H1 (cell line): ENCODE measurements around the gene WSCD1. TPM values are rescaled to one million over a fixed set of nuclear protein-coding genes. Genes with fewer than 3 reads are reported as not detected.

ENCODE experiments used
- CTCF ChIA-PET: fragments of 300-600 bp; sonication (Branson Sonifier 250); formaldehyde crosslinking; loops from one replicate; lab custom pipeline; 2021; ENCODE audit not compliant: partially characterized antibody; lab: Charles Lee
- POLR2A ChIA-PET: fragments of 300-600 bp; sonication (Branson Sonifier 250); formaldehyde crosslinking; loops from one replicate; lab custom pipeline; 2021; ENCODE audit warnings: inconsistent platforms; ENCODE audit not compliant: partially characterized antibody; lab: Charles Lee
- DNase-seq, 2 experiments: peaks; one replicate each; pipeline versions ENCODE4 v3.0.0 to v3.0.0-alpha.2; 2010 to 2022; ENCODE audit warnings: low spot score in 2 of 2, low read depth in 1 of 2, mixed read lengths in 1 of 2
- FAIRE-seq: peaks from 2 replicates; lab custom pipeline; 2011; peaks lifted over from hg19 to GRCh38; lab: Jason Lieb, UNC
- H2AFZ ChIP-seq: 2 replicates; pipeline ENCODE4 v1.8.1; 2012; ENCODE audit warnings: low read length, inconsistent platforms
- H2AK5ac ChIP-seq: 2 replicates; pipeline ENCODE4 v1.6.1; 2013; ENCODE audit warnings: low read depth, low read length
- H2BK120ac ChIP-seq: replicated peaks from 2 replicates; pipeline ENCODE3; 2013; ENCODE audit warnings: low read depth, low read length, inconsistent platforms
- H2BK12ac ChIP-seq: 2 replicates; pipeline ENCODE4 v1.6.1; 2013; ENCODE audit warnings: low read depth, low read length
- H2BK15ac ChIP-seq: 2 replicates; pipeline ENCODE4 v1.6.1; 2013; ENCODE audit warnings: low read length
- H2BK20ac ChIP-seq: 2 replicates; pipeline ENCODE4 v1.6.1; 2013; ENCODE audit warnings: low read length
- H2BK5ac ChIP-seq: 2 replicates; pipeline ENCODE4 v1.6.1; 2013; ENCODE audit warnings: low read depth, low read length
- H3K14ac ChIP-seq: 2 replicates; pipeline ENCODE4 v1.6.1; 2013; ENCODE audit warnings: inconsistent platforms; ENCODE audit not compliant: insufficient read length
- H3K18ac ChIP-seq: 2 replicates; pipeline ENCODE4 v1.6.1; 2013; ENCODE audit warnings: low read length; ENCODE audit errors: extremely low read depth
- H3K23ac ChIP-seq: 2 replicates; pipeline ENCODE4 v1.6.1; 2013; ENCODE audit warnings: inconsistent platforms; ENCODE audit not compliant: insufficient read length
- H3K23me2 ChIP-seq: 2 replicates; pipeline ENCODE4 v1.6.1; 2013; ENCODE audit warnings: low read depth, low read length
- H3K27ac ChIP-seq: 2 replicates; pipeline ENCODE4 v1.6.1; 2011; ENCODE audit warnings: low read depth, low read length, inconsistent platforms
- H3K27me3 ChIP-seq, 4 experiments: replicated peaks in 1 of 4; 1 replicate in 1 of 4; 2 replicates in 3 of 4; pipeline versions ENCODE4 v1.6.1 to v1.8.1; 2011 to 2013; ENCODE audit warnings: low read length in 3 of 4, mild to moderate bottlenecking in 3 of 4, inconsistent platforms in 2 of 4, mixed read lengths in 2 of 4, moderate library complexity in 1 of 4; ENCODE audit not compliant: control insufficient read depth in 3 of 4, insufficient read depth in 3 of 4; ENCODE audit errors: extremely low read depth in 1 of 4
- H3K36me3 ChIP-seq, 4 experiments: 2 replicates each; pipeline versions ENCODE4 v1.6.1 to v1.8.1; 2011 to 2013; ENCODE audit warnings: mild to moderate bottlenecking in 4 of 4, low read length in 3 of 4, moderate library complexity in 2 of 4, control low read depth in 1 of 4, inconsistent platforms in 1 of 4; ENCODE audit not compliant: insufficient read depth in 4 of 4, control insufficient read depth in 2 of 4
- H3K4ac ChIP-seq: replicated peaks from 2 replicates; pipeline ENCODE3; 2013; ENCODE audit warnings: low read length, low read depth, mixed read lengths, inconsistent platforms; ENCODE audit not compliant: insufficient read length
- H3K4me1 ChIP-seq, 4 experiments: replicated peaks in 1 of 4; 1 replicate in 1 of 4; 2 replicates in 3 of 4; pipeline versions ENCODE4 v1.6.1 to v1.8.1; 2011 to 2013; ENCODE audit warnings: low read length in 3 of 4, inconsistent platforms in 2 of 4, mixed read lengths in 1 of 4; ENCODE audit not compliant: insufficient read depth in 4 of 4, control insufficient read depth in 3 of 4
- H3K4me2 ChIP-seq, 2 experiments: 2 replicates each; pipeline versions ENCODE4 v1.6.1 to v1.8.1; 2011 to 2013; ENCODE audit warnings: low read depth in 2 of 2, low read length in 2 of 2, control low read depth in 1 of 2, inconsistent platforms in 1 of 2, mild to moderate bottlenecking in 1 of 2; ENCODE audit not compliant: insufficient read depth in 1 of 2
- H3K4me3 ChIP-seq, 4 experiments: fragments of 200-600, 300-600 bp in 1 of 4; sonication (generic), shearing (Covaris generic), sonication (Bioruptor Twin) in 1 of 4; 2 replicates each; pipeline versions ENCODE4 v1.5.1 to v1.8.1; 2011 to 2016; ENCODE audit warnings: low read length in 4 of 4, low read depth in 3 of 4, control low read depth in 2 of 4, inconsistent platforms in 2 of 4, mild to moderate bottlenecking in 2 of 4, mixed read lengths in 1 of 4, moderate library complexity in 1 of 4; ENCODE audit not compliant: insufficient read depth in 2 of 4; ENCODE audit errors: extremely low read depth in 1 of 4
- H3K56ac ChIP-seq: replicated peaks from 2 replicates; pipeline ENCODE3; 2013; ENCODE audit warnings: low read depth, mild to moderate bottlenecking, mixed read lengths, low read length, inconsistent platforms; ENCODE audit not compliant: insufficient read length
- H3K79me1 ChIP-seq: 2 replicates; pipeline ENCODE4 v1.6.1; 2013; ENCODE audit warnings: low read depth, low read length, control low read depth
- H3K79me2 ChIP-seq, 2 experiments: 2 replicates each; pipeline versions ENCODE4 v1.6.1 to v1.8.1; 2012 to 2013; ENCODE audit warnings: low read length in 2 of 2, mild to moderate bottlenecking in 2 of 2, inconsistent platforms in 1 of 2; ENCODE audit not compliant: insufficient read depth in 2 of 2, control insufficient read depth in 1 of 2
- H3K9ac ChIP-seq, 4 experiments: replicated peaks in 1 of 4; 1 replicate in 1 of 4; 2 replicates in 3 of 4; pipeline versions ENCODE4 v1.6.1 to v1.8.1; 2011 to 2013; ENCODE audit warnings: low read depth in 3 of 4, low read length in 3 of 4, control low read depth in 2 of 4, mild to moderate bottlenecking in 2 of 4, moderate library complexity in 2 of 4, inconsistent platforms in 1 of 4; ENCODE audit errors: extremely low read depth in 1 of 4
- H3K9me3 ChIP-seq, 2 experiments: 2 replicates each; pipeline versions ENCODE4 v1.6.1 to v1.8.1; 2012 to 2013; ENCODE audit warnings: mild to moderate bottlenecking in 2 of 2, moderate library complexity in 2 of 2, control low read depth in 1 of 2, inconsistent platforms in 1 of 2, low read depth in 1 of 2, low read length in 1 of 2, mixed read lengths in 1 of 2; ENCODE audit not compliant: insufficient read depth in 2 of 2
- H4K20me1 ChIP-seq, 2 experiments: replicated peaks in 1 of 2; 2 replicates each; pipeline versions ENCODE3 to v1.8.1; 2011 to 2013; ENCODE audit warnings: inconsistent platforms in 2 of 2, low read length in 2 of 2, mild to moderate bottlenecking in 1 of 2; ENCODE audit not compliant: insufficient read depth in 2 of 2, control insufficient read depth in 1 of 2
- H4K5ac ChIP-seq: 2 replicates; pipeline ENCODE4 v1.6.1; 2013; ENCODE audit warnings: low read length, low read depth, mixed read lengths, inconsistent platforms; ENCODE audit not compliant: insufficient read length
- H4K8ac ChIP-seq: 2 replicates; pipeline ENCODE4 v1.8.0; 2013; ENCODE audit warnings: mild to moderate bottlenecking, moderate library complexity, low read length, inconsistent platforms; ENCODE audit not compliant: insufficient read depth; ENCODE audit errors: extremely low read depth
- H4K91ac ChIP-seq: replicated peaks from 2 replicates; pipeline ENCODE3; 2013; ENCODE audit warnings: low read length, mixed read lengths, inconsistent platforms; ENCODE audit not compliant: insufficient read length
- CTCF ChIP-seq, 3 experiments: IDR thresholded peaks; 1 replicate in 2 of 3; 2 replicates in 1 of 3; pipeline versions ENCODE4 v1.5.1 to v1.6.1; 2011; ENCODE audit warnings: low read length in 3 of 3, mild to moderate bottlenecking in 3 of 3, inconsistent platforms in 2 of 3, low read depth in 1 of 3, moderate library complexity in 1 of 3; ENCODE audit not compliant: insufficient read depth in 1 of 3; ENCODE audit errors: control extremely low read depth in 1 of 3
- KDM5A ChIP-seq: fragments of 200-600 bp; IDR thresholded peaks from 2 replicates; pipeline ENCODE4 v1.7.1; 2012; ENCODE audit warnings: mild to moderate bottlenecking, low read length, inconsistent platforms, mixed read lengths
- POU5F1 ChIP-seq: IDR thresholded peaks from 2 replicates; pipeline ENCODE4 v1.6.1; 2011; ENCODE audit warnings: low read depth, mild to moderate bottlenecking, low read length, moderate library complexity
- SRF ChIP-seq: IDR thresholded peaks from 2 replicates; pipeline ENCODE4 v1.6.1; 2011; ENCODE audit warnings: mild to moderate bottlenecking, low read depth, low read length, moderate library complexity
- TBP ChIP-seq: IDR thresholded peaks from 2 replicates; pipeline ENCODE4 v1.6.1; 2011; ENCODE audit warnings: low read depth, low read length, improper control_type of control experiment
- TEAD4 ChIP-seq: IDR thresholded peaks from 2 replicates; pipeline ENCODE4 v1.6.1; 2012; ENCODE audit warnings: low read depth, low read length, inconsistent platforms, mixed read lengths
- WGBS, 2 experiments: shearing (Covaris generic) in 1 of 2; methylation state at CpG; one replicate each; pipeline versions ENCODE4 v1.1.6 to v1.1.7; 2013 to 2015; ENCODE audit warnings: low lambda C conversion rate in 2 of 2, mixed read lengths in 2 of 2, inconsistent platforms in 1 of 2, low coverage in 1 of 2, missing lambda C conversion rate in 1 of 2; ENCODE audit not compliant: insufficient replicate concordance in 2 of 2, insufficient coverage in 1 of 2, insufficient read length in 1 of 2; ENCODE audit errors: extremely low coverage in 1 of 2, missing lambda C conversion rate in 1 of 2; 5-methylcytosine and 5-hydroxymethylcytosine counted together
- polyA plus RNA-seq, 7 experiments: library from polyadenylated mRNA; depleted of rRNA in 3 of 7; stranded (reverse) in 5 of 7; unstranded in 2 of 7; fragments of >200 nt in 5 of 7; fragments of 200-250 nt in 2 of 7; gene quantifications; 1 replicate in 5 of 7; 2 replicates in 1 of 7; 4 replicates in 1 of 7; pipeline versions ENCODE4 v1.2.1 to v1.2.3, GENCODE V29; 2011 to 2013; ENCODE audit warnings: missing spikeins in 2 of 7, mixed read lengths in 2 of 7
- total RNA-seq: library from RNA; stranded (reverse); fragmentation: NEBNext Ultra II Directional; extraction: Animal tissue kit (Norgen Biotek cat#: 25700); gene quantifications from 2 replicates; pipeline ENCODE4 v1.2.1, GENCODE V29; 2021

Gene WSCD1
- total and polyA plus RNA-seq, 2 of the 8 experiments (the other 6 are each of a cell fraction or from before 2014, with no cell fraction given), result 21.9 to 39.0 TPM

DNA sequence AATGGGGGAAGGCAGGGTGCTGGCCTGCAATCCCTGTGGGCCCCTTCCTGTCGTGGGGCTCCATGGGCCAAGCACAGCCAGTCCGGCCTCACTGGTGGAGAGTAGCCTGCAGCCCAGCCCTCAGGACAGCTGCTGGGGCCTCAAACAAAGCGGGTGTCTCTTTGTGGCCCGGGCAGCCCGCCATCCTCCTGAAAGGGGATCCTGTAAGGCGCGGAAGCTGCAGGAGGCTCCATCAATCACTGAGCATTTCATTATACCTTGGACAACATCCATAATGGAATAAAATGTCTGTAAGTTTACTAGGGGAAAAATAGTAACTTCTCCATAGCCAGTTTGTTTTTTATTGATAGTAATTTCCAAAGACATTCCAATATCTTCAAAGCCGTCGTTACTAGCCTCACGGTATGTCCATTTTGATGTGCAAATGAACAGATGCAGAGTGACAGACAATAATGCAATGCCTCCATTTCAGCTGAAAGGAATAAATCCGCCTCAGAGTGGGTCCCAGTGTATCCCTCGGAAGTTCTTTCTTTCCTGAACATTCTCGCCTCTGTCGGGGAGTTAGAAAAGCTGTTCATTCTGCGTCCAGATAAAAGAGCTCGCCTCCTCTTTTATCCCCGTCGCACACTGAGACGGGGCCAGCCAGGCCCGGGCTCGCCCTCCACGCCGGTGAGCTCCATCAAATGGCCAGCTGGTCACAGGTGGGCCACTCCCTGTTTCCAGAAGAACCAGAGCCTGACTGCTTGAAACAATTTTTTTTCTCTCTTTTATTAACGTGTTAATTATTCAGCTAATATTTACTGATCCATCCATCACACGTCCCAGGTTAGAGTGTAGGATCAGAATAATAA lies 14.4 kb downstream of the WSCD1 start:
- Histone ChIP-seq H3K27ac (no peak overlapping the region), H2BK12ac (no peak overlapping the region), H3K23me2 (no peaks in the 10 kb centered on the region), H2BK15ac (no peak overlapping the region), H3K27me3 (no peaks in the 10 kb centered on the region), H2AFZ (no peak overlapping the region), H3K9ac (no peak overlapping the region), H3K18ac (no peak overlapping the region), H3K14ac (no peak overlapping the region), H3K4ac (no peak overlapping the region), H2BK5ac (no peak overlapping the region), H3K9me3 (no peaks in the 10 kb centered on the region), H3K56ac (no peak overlapping the region), H3K79me1 (peaks cover 3% of the 10 kb centered on the region), H3K79me2 (0 out of 4 replicates have a peak, but pooled peaks cover 0 to 2% of the 10 kb centered on the region in 2 experiments), H3K4me3 (no peak overlapping the region), H3K23ac (no peak overlapping the region), H2BK20ac (no peak overlapping the region), H4K8ac (no peak overlapping the region), H3K4me1 (peaks cover 0 to 5% (median 3%) of the 10 kb centered on the region in 4 experiments; a peak in 3 of 7 replicates), H4K91ac (no peak overlapping the region), H3K4me2 (no peak overlapping the region), H2BK120ac (no peak overlapping the region), H3K36me3 (peaks cover 0 to 9% (median 2%) of the 10 kb centered on the region in 4 experiments; a peak in 1 of 8 replicates), H2AK5ac (no peak overlapping the region), H4K5ac (no peak overlapping the region), H4K20me1 (peaks cover 0 to 5% of the 10 kb centered on the region in 2 experiments)
- DNase-seq (no peak), FAIRE-seq (no peak)
- TF ChIP-seq TEAD4 (no peak), POU5F1 (no peak), SRF (no peak), KDM5A (no peak), TBP (no peak), CTCF (IDR thresholded peaks at IDR 0.05; ENCODE audit: control extremely low read depth in 1 of 3, insufficient read depth in 1 of 3, low read depth in 1 of 3, low read length in 3 of 3) (no peak)
- ChIA-PET CTCF (interaction anchor here (0.5 to 1.2 kb wide), 4 partner anchors 9 to 1962 kb away, joined by 3 to 4 read pairs (median 3); no protein-coding TSS in a partner anchor), POLR2A (interaction anchor here (0.7 kb wide), 1 partner anchor 20 kb away, joined by 3 read pairs; no protein-coding TSS in a partner anchor)
- WGBS, 2 experiments, result 86% methylated on average over 25 of the region's 25 CpGs; no CpG with 5 or more reads in 1 of the 2 experiments
